Adrenal gland (tissue), 12 donors: Measurements from ENCODE around the gene IFRD2. TPM values are rescaled to one million over a fixed set of nuclear protein-coding genes. Genes with fewer than 3 reads are reported as not detected.

Experiments
- DNase-seq, 7 donors: peaks; one replicate each; pipeline ENCODE4 v3.0.0-alpha.2; 2019 to 2020
- H3K27ac ChIP-seq, 5 donors: fragments of 200-600 bp; sonication (generic) in 4 of 5; 1 replicate in 3 of 5; 2 replicates in 2 of 5; pipeline versions ENCODE4 v1.5.1 to v1.8.0; 2016 to 2020; ENCODE audit warnings: mild to moderate bottlenecking in 1 of 5
- H3K27me3 ChIP-seq: fragments of 200-600 bp; 2 replicates; pipeline ENCODE4 v1.8.0; 2021
- H3K36me3 ChIP-seq, 2 donors: fragments of 200-600 bp; replicated peaks in 1 of 2; 1 replicate in 1 of 2; 2 replicates in 1 of 2; pipeline versions ENCODE4 v1.5.1 to v1.8.0; 2018 to 2022
- H3K4me1 ChIP-seq, 2 donors: fragments of 200-600 bp; replicated peaks in 1 of 2; 1 replicate in 1 of 2; 2 replicates in 1 of 2; pipeline versions ENCODE4 v1.5.1 to v1.8.0; 2018 to 2021
- H3K4me3 ChIP-seq, 4 donors: fragments of 200-600 bp; sonication (generic) in 3 of 4; one replicate each; pipeline ENCODE4 v1.5.1; 2016 to 2018
- H3K9me3 ChIP-seq, 3 donors: fragments of 200-600 bp; sonication (generic) in 1 of 3; replicated peaks in 1 of 3; 1 replicate in 2 of 3; 2 replicates in 1 of 3; pipeline versions ENCODE4 v1.5.1 to v1.8.0; 2016 to 2021
- CTCF ChIP-seq, 6 experiments: fragments of 450-650 bp in 4 of 6; fragments of 200-600 bp in 2 of 6; sonication (generic) in 1 of 6; IDR thresholded peaks; 1 replicate in 5 of 6; 2 replicates in 1 of 6; pipeline versions ENCODE4 v1.5.1 to v1.8.0; 2016 to 2021; ENCODE audit warnings: antibody characterized with exemption in 6 of 6, mild to moderate bottlenecking in 2 of 6, moderate library complexity in 1 of 6
- POLR2A ChIP-seq, 2 donors: fragments of 450-650 bp; IDR thresholded peaks; one replicate each; pipeline ENCODE4 v1.6.1; 2017; ENCODE audit warnings: antibody characterized with exemption in 2 of 2, mild to moderate bottlenecking in 2 of 2, moderate library complexity in 1 of 2
- WGBS, 4 donors: extraction: QIAGEN DNeasy Blood & Tissue Kit in 2 of 4; methylation state at CpG; one replicate each; pipeline versions ENCODE4 v1.1.5 to v1.1.7; 2013 to 2017; 5-methylcytosine and 5-hydroxymethylcytosine counted together
- intact Hi-C, 2 donors: fragments of 100-400 bp; cut with DNase I; formaldehyde crosslinking; loops; one replicate each; pipeline versions ENCODE4 v1.14.1 to v1.15.0; 2022 to 2023
- polyA plus RNA-seq, 3 donors: library from polyadenylated mRNA; stranded (reverse); fragments of 200-250 nt in 2 of 3; fragments of 350-450 nt in 1 of 3; fragmentation: Illumina TruSeq in 1 of 3; extraction: RNeasy Lipid Tissue Mini Kit (QIAGEN cat#74804) in 1 of 3; gene quantifications; one replicate each; pipeline ENCODE4 v1.2.3, GENCODE V29; 2013 to 2014
- total RNA-seq, 9 donors: library from RNA; depleted of rRNA in 4 of 9; stranded (reverse); fragments of >200 nt in 4 of 9; fragments of 120-200 nt in 1 of 9; fragmentation: NEBNext Ultra II Directional in 1 of 9; extraction: Animal tissue kit (Norgen Biotek cat#: 25700) in 1 of 9; gene quantifications; one replicate each; pipeline versions ENCODE4 v1.1.0 to v1.2.4, GENCODE V29; 2013 to 2023
- donor health status: healthy with polysubstance abuse.
- donor health status: Bipolar disorder and iron deficiency.
- donor health status: DM: yes; HTN: yes; CAD: no.
- donor health status: DM: no; HTN: no; CAD: no.
- donor health status: DM: no; HTN: no; CAD: no.
- donor health status: DM: yes; HTN: yes; CAD: no.

Gene IFRD2
- total and polyA plus RNA-seq, 12 donors, result 31.6 to 182 (median 56.8) TPM

GRCh38 chr3:50290161-50290641, 2.0 kb downstream of the IFRD2 start:
- 82 to 90% (median 86%) methylated on average over 9 to 16 of the region's 16 CpGs for WGBS, 4 donors

GRCh38 chr3:50289130-50289529, 3.1 kb downstream of the IFRD2 start:
- intact Hi-C loops, result loop anchor here in 1 of 2 donors (5.0 to 10.0 kb wide), 2 partner anchors 43 to 164 kb away; no protein-coding TSS in a partner anchor
- Histone ChIP-seq H3K4me3 (no peak overlapping the region), H3K4me1 (peaks cover 19 to 21% of the 10 kb centered on the region in 2 donors), H3K9me3 (no peaks in the 10 kb centered on the region), H3K27ac (no peak overlapping the region), H3K36me3 (peaks cover 0 to 30% of the 10 kb centered on the region in 2 donors), H3K27me3 (no peaks in the 10 kb centered on the region)
- peak in 1 of 7 donors; percentile 17 for DNase-seq
- WGBS, 4 donors, result 89 to 95% methylated on average over 6 of the region's 6 CpGs; no CpG with 5 or more reads in 2 of the 4 donors
- TF ChIP-seq POLR2A (IDR thresholded peaks at IDR 0.05), result no peak
- no peak for TF ChIP-seq CTCF (IDR thresholded peaks at IDR 0.05)

More at GRCh38 chr3:50290161-50290641, 2.0 kb downstream of the IFRD2 start:
- Histone ChIP-seq H3K4me3 (no peak overlapping the region), H3K36me3 (peaks cover 0 to 30% of the 10 kb centered on the region in 2 donors), H3K4me1 (peaks cover 19 to 21% of the 10 kb centered on the region in 2 donors), H3K9me3 (no peaks in the 10 kb centered on the region), H3K27me3 (no peaks in the 10 kb centered on the region), H3K27ac (no peak overlapping the region)
- no peak for TF ChIP-seq POLR2A (IDR thresholded peaks at IDR 0.05)
- intact Hi-C loops, result no loop called here
- DNase-seq, result peak in 4 of 7 donors; percentile 44 to 70 (median 54)

GRCh38 chr3:50288387-50289007, 3.7 kb downstream of the IFRD2 start:
- TF ChIP-seq POLR2A (IDR thresholded peaks at IDR 0.05) (no peak), CTCF (IDR thresholded peaks at IDR 0.05) (no peak)

GRCh38 chr3:50287262-50287661, 5.0 kb downstream of the IFRD2 start:
- H3K4me1 ChIP-seq, result peaks cover 6 to 9% of the 10 kb centered on the region in 2 donors
- intact Hi-C loops, result loop anchor here in 1 of 2 donors (5.0 to 10.0 kb wide), 2 partner anchors 45 to 162 kb away; no protein-coding TSS in a partner anchor
- WGBS, 4 donors, result 54 to 86% (median 80%) methylated on average over 1 of the region's 1 CpG

More at GRCh38 chr3:50288387-50289007, 3.7 kb downstream of the IFRD2 start:
- Histone ChIP-seq H3K36me3 (peaks cover 0 to 30% of the 10 kb centered on the region in 2 donors), H3K27me3 (no peaks in the 10 kb centered on the region), H3K27ac (no peak overlapping the region), H3K4me1 (peaks cover 17 to 19% of the 10 kb centered on the region in 2 donors), H3K9me3 (no peaks in the 10 kb centered on the region), H3K4me3 (no peak overlapping the region)
- peak in 3 of 7 donors; percentile 16 to 52 (median 17) for DNase-seq
- intact Hi-C loops, result loop anchor here in 1 of 2 donors (5.0 to 10.0 kb wide), 2 partner anchors 44 to 164 kb away; no protein-coding TSS in a partner anchor
- 92 to 95% (median 94%) methylated on average over 7 to 23 of the region's 23 CpGs for WGBS, 4 donors

More at GRCh38 chr3:50287262-50287661, 5.0 kb downstream of the IFRD2 start:
- no peak overlapping the region for H3K4me3 ChIP-seq
- H3K9me3 ChIP-seq, result no peaks in the 10 kb centered on the region
- H3K36me3 ChIP-seq, result peaks cover 0 to 30% of the 10 kb centered on the region in 2 donors
- no peaks in the 10 kb centered on the region for H3K27me3 ChIP-seq
- DNase-seq, result no peak
- TF ChIP-seq CTCF (IDR thresholded peaks at IDR 0.05), result no peak
- no peak for TF ChIP-seq POLR2A (IDR thresholded peaks at IDR 0.05)
- no peak overlapping the region for H3K27ac ChIP-seq
